Measurements from ENCODE around the gene RBMY1E.
"Not testable (repeated sequence)": the region's sequence is repeated elsewhere in the genome, so short reads cannot be mapped to it uniquely, and the experiment has no call there.

The RBMY1E gene

DNA sequence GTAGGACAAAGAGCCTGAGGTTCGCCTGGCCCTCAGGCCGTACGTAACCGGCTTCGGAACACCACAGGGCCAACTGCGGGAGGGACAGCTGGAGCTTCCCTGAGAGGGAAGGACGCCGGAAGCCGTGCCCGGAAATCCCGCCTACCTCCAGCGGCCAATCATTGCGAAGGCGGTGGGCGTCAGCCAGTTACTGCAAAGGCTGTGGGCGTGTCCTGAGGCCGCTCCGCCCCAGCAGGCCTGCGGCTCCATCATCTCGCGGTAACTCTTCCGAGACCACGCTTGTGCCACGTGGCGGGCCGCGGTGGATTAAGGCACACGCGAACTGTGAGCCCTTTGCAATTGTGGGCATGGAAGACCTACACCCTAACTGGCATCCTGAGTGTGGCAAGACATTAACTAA is at the start of gene RBMY1E:
Gene RBMY1E (minus strand): TSS at position 101 of the 400 bp plus-strand sequence. CDS start 1,978 bp downstream, outside the sequence.
- not testable (repeated sequence) for H3K27ac Mint-ChIP-seq; H3K4me1 Mint-ChIP-seq; H3K36me3 Mint-ChIP-seq (ENCODE audit: low read depth); H3K4me3 Mint-ChIP-seq; ATAC-seq; H3K9me3 Mint-ChIP-seq; DNase-seq; H3K27me3 Mint-ChIP-seq

DNA sequence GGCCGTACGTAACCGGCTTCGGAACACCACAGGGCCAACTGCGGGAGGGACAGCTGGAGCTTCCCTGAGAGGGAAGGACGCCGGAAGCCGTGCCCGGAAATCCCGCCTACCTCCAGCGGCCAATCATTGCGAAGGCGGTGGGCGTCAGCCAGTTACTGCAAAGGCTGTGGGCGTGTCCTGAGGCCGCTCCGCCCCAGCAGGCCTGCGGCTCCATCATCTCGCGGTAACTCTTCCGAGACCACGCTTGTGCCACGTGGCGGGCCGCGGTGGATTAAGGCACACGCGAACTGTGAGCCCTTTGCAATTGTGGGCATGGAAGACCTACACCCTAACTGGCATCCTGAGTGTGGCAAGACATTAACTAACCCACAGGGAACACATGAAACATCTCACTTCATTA is 23.4 kb downstream of the RBMY1E start, which contains the start of gene RBMY1D:
Gene RBMY1D (minus strand): TSS at position 101 of the 400 bp plus-strand sequence. CDS start 2,013 bp downstream, outside the sequence.
- H3K4me1 Mint-ChIP-seq; ATAC-seq; DNase-seq; H3K9me3 Mint-ChIP-seq; H3K36me3 Mint-ChIP-seq (ENCODE audit: low read depth); H3K27me3 Mint-ChIP-seq; H3K27ac Mint-ChIP-seq; H3K4me3 Mint-ChIP-seq: not testable (repeated sequence)

DNA sequence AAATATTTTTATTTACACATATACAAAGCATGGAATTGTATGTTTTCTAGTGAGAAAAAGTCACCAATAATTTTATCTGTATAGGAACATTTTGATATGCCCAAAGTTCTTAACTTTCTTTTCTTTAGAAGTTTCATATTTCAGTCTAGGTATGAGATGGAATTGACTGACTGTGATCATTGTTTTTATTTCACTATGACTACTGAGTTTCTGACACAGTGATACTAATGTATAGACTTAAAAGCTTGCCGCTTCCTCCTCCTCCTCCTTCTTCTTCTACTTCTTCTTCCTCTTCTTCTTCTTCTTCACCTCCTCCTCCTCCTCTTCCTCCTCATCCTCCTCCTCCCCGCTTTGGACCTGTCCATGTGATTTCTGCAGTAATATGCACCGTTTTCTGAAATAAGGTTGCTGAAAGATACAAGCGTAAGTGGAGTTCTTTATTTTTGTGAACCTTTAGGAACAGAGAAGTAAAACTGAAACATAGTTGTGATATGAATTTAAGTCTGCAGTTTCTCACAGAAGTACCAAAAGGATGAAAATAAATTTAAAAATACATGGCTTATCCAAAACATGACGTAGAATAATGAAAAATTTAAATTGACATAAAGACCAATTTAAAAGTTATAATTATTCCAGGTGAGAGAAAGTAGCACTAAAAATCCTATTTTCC is 48.3 kb downstream of the RBMY1E start:
- H3K4me3 Mint-ChIP-seq; H3K9me3 Mint-ChIP-seq; H3K36me3 Mint-ChIP-seq (ENCODE audit: low read depth); H3K27ac Mint-ChIP-seq; H3K27me3 Mint-ChIP-seq; H3K4me1 Mint-ChIP-seq; ATAC-seq; DNase-seq: not testable (repeated sequence)
